Effector memory CD4-positive, alpha-beta T cell (primary cell): ENCODE measurements around the gene ATP10A.

Experiments used
- DNase-seq, 3 donors: peaks; one replicate each; pipeline ENCODE4 v3.0.0-alpha.2; 2020
- H3K27ac ChIP-seq: 2 replicates; pipeline ENCODE4 v1.7.0; 2013; ENCODE audit warnings: mild to moderate bottlenecking, low read length, moderate library complexity; ENCODE audit not compliant: insufficient read depth, poor library complexity, severe bottlenecking
- H3K27me3 ChIP-seq: replicated peaks from 2 replicates; pipeline ENCODE4 v1.7.0; 2013; ENCODE audit warnings: mild to moderate bottlenecking, low read length; ENCODE audit not compliant: insufficient read depth, control insufficient read depth, poor library complexity, severe bottlenecking
- H3K36me3 ChIP-seq: 2 replicates; pipeline ENCODE4 v1.7.0; 2013; ENCODE audit warnings: mild to moderate bottlenecking, low read length, moderate library complexity; ENCODE audit not compliant: control insufficient read depth, insufficient read depth
- H3K4me1 ChIP-seq: 2 replicates; pipeline ENCODE4 v1.7.0; 2013; ENCODE audit warnings: low read length, mild to moderate bottlenecking; ENCODE audit not compliant: control insufficient read depth, insufficient read depth, poor library complexity, severe bottlenecking
- H3K4me3 ChIP-seq: 2 replicates; pipeline ENCODE4 v1.7.0; 2013; ENCODE audit warnings: low read length, low read depth, mild to moderate bottlenecking; ENCODE audit not compliant: insufficient read depth, poor library complexity, severe bottlenecking
- H3K9me3 ChIP-seq: 2 replicates; pipeline ENCODE4 v1.7.0; 2013; ENCODE audit warnings: mild to moderate bottlenecking, low read length, moderate library complexity; ENCODE audit not compliant: control insufficient read depth

Gene ATP10A

GRCh38 chr15:25899870-25900269 lies 36.7 kb upstream of the ATP10A start:
- H3K9me3 ChIP-seq: no peaks in the 10 kb centered on the region
- no peak overlapping the region for H3K4me3 ChIP-seq
- H3K4me1 ChIP-seq: no peaks in the 10 kb centered on the region
- no peak overlapping the region for H3K27ac ChIP-seq
- no peaks in the 10 kb centered on the region for H3K36me3 ChIP-seq
- no peak for DNase-seq
- H3K27me3 ChIP-seq: no peaks in the 10 kb centered on the region

- Histone ChIP-seq H3K27me3 (no peaks in the 10 kb centered on the region), H3K36me3 (no peaks in the 10 kb centered on the region), H3K4me1 (no peaks in the 10 kb centered on the region), H3K9me3 (no peaks in the 10 kb centered on the region), H3K27ac (no peak overlapping the region), H3K4me3 (no peak overlapping the region)
- no peak for DNase-seq
These were observed 34.5 kb upstream of the ATP10A start for GRCh38 chr15:25897658-25898057.

- no peaks in the 10 kb centered on the region for H3K4me1 ChIP-seq
- no peaks in the 10 kb centered on the region for H3K9me3 ChIP-seq
- no peaks in the 10 kb centered on the region for H3K27me3 ChIP-seq
- H3K36me3 ChIP-seq: no peaks in the 10 kb centered on the region
- no peak overlapping the region for H3K27ac ChIP-seq
- DNase-seq: no peak
- no peak overlapping the region for H3K4me3 ChIP-seq
These were observed 31.3 kb upstream of the ATP10A start for GRCh38 chr15:25894371-25894902.

GRCh38 chr15:25893596-25893995 lies 30.5 kb upstream of the ATP10A start:
- no peak overlapping the region for H3K4me3 ChIP-seq
- no peak overlapping the region for H3K27ac ChIP-seq
- DNase-seq: no peak
- no peaks in the 10 kb centered on the region for H3K27me3 ChIP-seq
- no peaks in the 10 kb centered on the region for H3K9me3 ChIP-seq
- no peaks in the 10 kb centered on the region for H3K36me3 ChIP-seq
- no peaks in the 10 kb centered on the region for H3K4me1 ChIP-seq

GRCh38 chr15:25892126-25892525 lies 29.0 kb upstream of the ATP10A start:
- Histone ChIP-seq H3K36me3 (no peaks in the 10 kb centered on the region), H3K27ac (no peak overlapping the region), H3K9me3 (no peaks in the 10 kb centered on the region), H3K4me1 (no peaks in the 10 kb centered on the region), H3K27me3 (no peaks in the 10 kb centered on the region), H3K4me3 (no peak overlapping the region)
- DNase-seq: no peak

GRCh38 chr15:25891081-25891480 lies 28.0 kb upstream of the ATP10A start:
- H3K4me1 ChIP-seq: no peaks in the 10 kb centered on the region
- no peak for DNase-seq
- no peaks in the 10 kb centered on the region for H3K27me3 ChIP-seq

GRCh38 chr15:25890529-25890928 lies 27.4 kb upstream of the ATP10A start:
- DNase-seq: no peak
- H3K27me3 ChIP-seq: no peaks in the 10 kb centered on the region
- no peaks in the 10 kb centered on the region for H3K4me1 ChIP-seq
- no peaks in the 10 kb centered on the region for H3K9me3 ChIP-seq
- H3K4me3 ChIP-seq: no peak overlapping the region
- no peaks in the 10 kb centered on the region for H3K36me3 ChIP-seq
- no peak overlapping the region for H3K27ac ChIP-seq

More at GRCh38 chr15:25891081-25891480, 28.0 kb upstream of the ATP10A start:
- H3K27ac ChIP-seq: no peak overlapping the region
- H3K4me3 ChIP-seq: no peak overlapping the region
- H3K9me3 ChIP-seq: no peaks in the 10 kb centered on the region
- H3K36me3 ChIP-seq: no peaks in the 10 kb centered on the region

GRCh38 chr15:25887870-25888269 lies 24.7 kb upstream of the ATP10A start:
- no peaks in the 10 kb centered on the region for H3K27me3 ChIP-seq
- DNase-seq: no peak
- no peaks in the 10 kb centered on the region for H3K36me3 ChIP-seq
- H3K4me3 ChIP-seq: no peak overlapping the region
- H3K4me1 ChIP-seq: no peaks in the 10 kb centered on the region
- no peaks in the 10 kb centered on the region for H3K9me3 ChIP-seq
- no peak overlapping the region for H3K27ac ChIP-seq

GRCh38 chr15:25886498-25887140 lies 23.5 kb upstream of the ATP10A start:
- H3K27me3 ChIP-seq: no peaks in the 10 kb centered on the region
- H3K4me3 ChIP-seq: no peak overlapping the region
- H3K4me1 ChIP-seq: no peaks in the 10 kb centered on the region
- H3K27ac ChIP-seq: no peak overlapping the region
- no peaks in the 10 kb centered on the region for H3K36me3 ChIP-seq
- no peaks in the 10 kb centered on the region for H3K9me3 ChIP-seq
- no peak for DNase-seq

GRCh38 chr15:25884370-25884769 lies 21.2 kb upstream of the ATP10A start:
- Histone ChIP-seq H3K27me3 (no peaks in the 10 kb centered on the region), H3K36me3 (no peaks in the 10 kb centered on the region), H3K27ac (no peak overlapping the region), H3K4me1 (no peaks in the 10 kb centered on the region), H3K4me3 (no peak overlapping the region), H3K9me3 (no peaks in the 10 kb centered on the region)
- DNase-seq: no peak
